Activated T-cell treated with anti-CD3 and anti-CD28 coated beads for 48 hours (primary cell): ENCODE data around the gene CCR4.
"Not testable (repeated sequence)": the region's sequence is repeated elsewhere in the genome, so short reads cannot be mapped to it uniquely, and the experiment has no call there.

Experiments used
- DNase-seq: peaks from one replicate; pipeline ENCODE4 v3.0.0-alpha.2; 2020; ENCODE audit warnings: low read depth

Gene CCR4

GRCh38 chr3:32983124-32983523 is 31.7 kb downstream of the CCR4 start:
- DNase-seq, result no peak

GRCh38 chr3:32984918-32985317 is 33.5 kb downstream of the CCR4 start:
- not testable (repeated sequence) for DNase-seq

GRCh38 chr3:32989171-32989570 is 37.7 kb downstream of the CCR4 start:
- no peak for DNase-seq

- no peak for DNase-seq
Observed at GRCh38 chr3:32990116-32990515, 38.7 kb downstream of the CCR4 start.

GRCh38 chr3:32991781-32992180 is 40.3 kb downstream of the CCR4 start:
- DNase-seq, result no peak

GRCh38 chr3:32992310-32992686 is 40.9 kb downstream of the CCR4 start:
- DNase-seq, result no peak

- no peak for DNase-seq
Observed at GRCh38 chr3:32994045-32994444, 42.6 kb downstream of the CCR4 start.

- DNase-seq, result no peak
Observed at GRCh38 chr3:32995098-32995497, 43.7 kb downstream of the CCR4 start.

- no peak for DNase-seq
Observed at GRCh38 chr3:32996048-32996754, 44.8 kb downstream of the CCR4 start.

- no peak for DNase-seq
Observed at GRCh38 chr3:32996755-32997091, 45.3 kb downstream of the CCR4 start.

- DNase-seq, result no peak
Observed at GRCh38 chr3:32998631-32999451, 47.4 kb downstream of the CCR4 start.

GRCh38 chr3:33000691-33001385 is 49.4 kb downstream of the CCR4 start:
- no peak for DNase-seq

- no peak for DNase-seq
Observed at GRCh38 chr3:33001889-33002288, 50.4 kb downstream of the CCR4 start.

GRCh38 chr3:33003308-33003707 is 51.9 kb downstream of the CCR4 start:
- DNase-seq, result no peak

- DNase-seq, result no peak
Observed at GRCh38 chr3:33004205-33004604, 52.8 kb downstream of the CCR4 start.

- no peak for DNase-seq
Observed at GRCh38 chr3:33004961-33005360, 53.5 kb downstream of the CCR4 start.
